Activated naive CD8-positive, alpha-beta T cell treated with anti-CD3 and anti-CD28 coated beads for 36 hours (primary cell): Measurements from ENCODE around the gene ELFN1. TPM values are rescaled to one million over a fixed set of nuclear protein-coding genes. Genes with fewer than 3 reads are reported as not detected.
A peak's percentile ranks its signal among the peaks of the same experiment; 100 is the strongest.

Experiments used
- DNase-seq: peaks from one replicate; pipeline ENCODE4 v3.0.0; 2021
- H3K27ac Mint-ChIP-seq: one replicate; pipeline ENCODE4 v1.8.0; 2022; ENCODE audit warnings: mild to moderate bottlenecking, moderate library complexity, mixed read lengths
- H3K27me3 Mint-ChIP-seq: one replicate; pipeline ENCODE4 v1.8.0; 2022; ENCODE audit warnings: mild to moderate bottlenecking, mixed read lengths
- H3K36me3 Mint-ChIP-seq: one replicate; pipeline ENCODE4 v1.8.0; 2021; ENCODE audit warnings: mild to moderate bottlenecking, mixed read lengths
- H3K4me1 Mint-ChIP-seq: one replicate; pipeline ENCODE4 v1.8.0; 2021; ENCODE audit warnings: mixed read lengths
- H3K4me3 Mint-ChIP-seq: one replicate; pipeline ENCODE4 v1.8.0; 2022; ENCODE audit warnings: mild to moderate bottlenecking, moderate library complexity, mixed read lengths
- H3K9me3 Mint-ChIP-seq: one replicate; pipeline ENCODE4 v1.8.0; 2022; ENCODE audit warnings: mixed read lengths
- total RNA-seq, 2 experiments: library from RNA; stranded (reverse); gene quantifications; one replicate each; pipeline ENCODE4 v1.2.3, GENCODE V29; 2021

The ELFN1 gene
- total RNA-seq, 2 experiments from 2014 or later = 0.14 to 0.19 TPM

DNA sequence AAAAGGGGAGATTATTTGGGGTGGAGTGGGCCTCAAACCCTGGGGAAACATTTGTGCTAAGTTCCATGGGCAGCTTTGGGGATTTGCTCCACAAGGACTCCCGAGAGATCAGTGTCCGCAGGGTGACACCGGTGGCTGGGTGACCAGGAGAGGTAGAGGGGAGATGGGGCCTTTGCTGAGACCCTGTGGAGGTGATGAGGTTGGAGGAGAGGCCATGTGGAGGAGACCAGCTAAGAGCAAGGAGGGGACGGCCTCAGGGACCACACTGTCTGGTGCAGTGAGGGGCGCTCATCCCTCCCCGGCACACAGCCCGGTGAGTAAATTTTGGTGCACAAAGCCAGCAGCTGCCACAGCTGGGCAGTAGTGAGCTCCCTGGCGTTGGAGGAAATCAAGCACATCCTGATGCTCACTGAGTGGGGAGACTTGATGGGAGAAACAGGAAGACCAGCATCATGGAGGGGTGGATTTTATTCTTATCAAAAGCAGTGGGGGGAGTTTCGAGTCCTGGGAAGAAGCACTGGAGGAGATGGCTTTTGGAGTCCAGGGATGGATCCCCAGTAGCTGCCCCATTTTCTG is 20.2 kb upstream of the ELFN1 start:
- Mint-ChIP-seq H3K27ac (no peak overlapping the region), H3K9me3 (no peaks in the 10 kb centered on the region), H3K27me3 (peaks cover 5% of the 10 kb centered on the region), H3K36me3 (no peaks in the 10 kb centered on the region), H3K4me1 (no peaks in the 10 kb centered on the region), H3K4me3 (no peak overlapping the region)
- no peak for DNase-seq

DNA sequence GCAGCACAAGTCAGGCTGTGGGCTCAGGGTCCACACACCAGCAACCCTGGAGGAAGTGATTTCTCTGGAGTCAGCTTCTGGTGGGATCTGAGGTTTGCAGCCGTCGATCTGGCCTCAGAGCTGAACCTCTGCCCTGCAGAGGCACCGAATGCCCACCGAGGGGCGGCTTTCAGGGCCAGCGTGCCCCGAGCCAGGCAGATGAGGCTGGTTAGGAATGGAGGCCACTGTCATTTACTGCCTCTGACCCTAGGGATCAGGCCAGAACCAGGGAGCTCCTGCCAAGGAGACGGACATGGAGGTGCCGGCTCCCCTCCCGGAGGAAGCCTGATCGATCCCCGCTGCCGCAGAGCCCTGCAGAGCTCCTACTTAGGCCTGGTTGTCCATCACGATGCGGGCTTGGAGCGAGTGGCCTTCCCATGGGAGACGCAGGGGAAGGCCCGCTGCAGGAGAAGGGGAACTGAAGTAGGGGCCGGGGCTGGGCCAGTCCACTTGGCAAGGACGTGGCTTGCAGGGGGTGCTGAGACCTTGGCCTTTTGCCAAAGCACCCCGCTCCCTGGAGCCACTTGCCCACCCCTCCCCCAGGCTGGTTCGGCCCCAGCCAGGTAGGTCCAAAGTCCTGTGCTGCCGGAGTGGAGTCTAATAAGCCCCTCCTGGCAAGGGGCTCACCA is 19.6 kb upstream of the ELFN1 start:
- Mint-ChIP-seq H3K27me3 (peaks cover 5% of the 10 kb centered on the region), H3K4me1 (no peaks in the 10 kb centered on the region), H3K9me3 (no peaks in the 10 kb centered on the region), H3K4me3 (no peak overlapping the region), H3K36me3 (no peaks in the 10 kb centered on the region), H3K27ac (no peak overlapping the region)
- DNase-seq = no peak

DNA sequence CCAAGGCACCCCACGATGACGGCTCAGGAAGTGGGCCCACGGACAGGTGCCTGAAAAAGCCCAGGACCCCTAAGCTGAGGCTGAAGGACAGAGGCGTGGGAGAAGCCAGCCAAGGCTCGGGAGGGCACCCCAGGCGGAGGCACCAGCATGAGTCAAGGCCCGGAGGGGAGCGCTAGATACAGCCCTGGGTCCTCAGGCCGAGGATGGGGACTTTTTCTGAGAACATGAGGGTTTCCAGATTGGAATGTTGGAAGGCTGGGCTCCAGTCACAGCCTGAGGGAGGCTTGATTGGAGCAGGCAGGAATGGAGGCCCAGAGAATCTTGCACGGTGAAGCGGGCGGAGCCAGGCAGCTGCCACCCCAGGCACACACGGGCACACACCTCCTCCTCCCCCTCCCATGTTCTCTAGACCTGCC is 19.0 kb upstream of the ELFN1 start:
- no peaks in the 10 kb centered on the region for H3K4me1 Mint-ChIP-seq
- H3K36me3 Mint-ChIP-seq = no peaks in the 10 kb centered on the region
- H3K9me3 Mint-ChIP-seq = no peaks in the 10 kb centered on the region
- no peak overlapping the region for H3K4me3 Mint-ChIP-seq
- H3K27me3 Mint-ChIP-seq = peaks cover 8% of the 10 kb centered on the region
- DNase-seq = no peak
- no peak overlapping the region for H3K27ac Mint-ChIP-seq

DNA sequence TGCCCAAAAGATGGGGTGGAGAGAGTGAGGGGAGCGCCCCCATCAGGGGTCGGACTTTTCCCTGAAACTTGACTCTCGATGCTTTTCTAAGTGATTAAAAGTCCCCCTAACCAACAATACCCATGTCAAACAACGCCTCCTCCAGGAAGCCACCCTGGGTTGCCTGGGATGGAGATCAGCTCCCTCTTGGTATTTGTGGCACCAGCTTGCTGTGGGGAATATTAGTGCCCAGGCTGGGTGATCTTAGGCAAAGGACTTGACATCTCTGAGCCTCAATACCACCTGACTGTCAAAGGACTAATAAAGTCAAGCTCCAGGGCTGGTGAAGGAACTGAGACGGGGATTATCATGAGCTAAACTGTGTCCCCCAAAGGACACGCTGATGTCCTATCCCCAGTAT is 18.2 kb upstream of the ELFN1 start:
- Mint-ChIP-seq H3K4me1 (no peaks in the 10 kb centered on the region), H3K36me3 (no peaks in the 10 kb centered on the region), H3K27ac (no peak overlapping the region), H3K9me3 (no peaks in the 10 kb centered on the region), H3K4me3 (no peak overlapping the region), H3K27me3 (peaks cover 15% of the 10 kb centered on the region)
- no peak for DNase-seq

DNA sequence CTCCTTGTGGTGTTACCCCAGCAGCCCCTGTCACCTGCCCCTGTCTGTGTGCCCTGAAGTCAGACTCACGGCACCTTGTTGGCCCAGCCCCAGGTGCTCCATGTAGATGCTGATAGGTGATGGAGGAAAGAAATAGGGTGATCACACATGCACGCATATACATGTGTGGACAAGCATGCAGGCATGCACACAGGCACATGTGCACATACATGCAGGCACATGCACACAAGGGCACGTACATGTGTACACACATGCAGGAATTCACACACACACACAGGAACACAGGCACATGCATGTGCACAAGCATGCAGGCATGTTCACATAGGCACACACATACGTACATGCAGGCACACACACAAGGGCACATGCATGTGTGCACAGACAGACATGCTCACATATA is 16.6 kb upstream of the ELFN1 start:
- H3K9me3 Mint-ChIP-seq = peaks cover 3% of the 10 kb centered on the region
- H3K27ac Mint-ChIP-seq = no peak overlapping the region
- no peaks in the 10 kb centered on the region for H3K36me3 Mint-ChIP-seq
- no peak for DNase-seq
- H3K4me3 Mint-ChIP-seq = no peak overlapping the region
- no peaks in the 10 kb centered on the region for H3K4me1 Mint-ChIP-seq
- peaks cover 31% of the 10 kb centered on the region for H3K27me3 Mint-ChIP-seq

DNA sequence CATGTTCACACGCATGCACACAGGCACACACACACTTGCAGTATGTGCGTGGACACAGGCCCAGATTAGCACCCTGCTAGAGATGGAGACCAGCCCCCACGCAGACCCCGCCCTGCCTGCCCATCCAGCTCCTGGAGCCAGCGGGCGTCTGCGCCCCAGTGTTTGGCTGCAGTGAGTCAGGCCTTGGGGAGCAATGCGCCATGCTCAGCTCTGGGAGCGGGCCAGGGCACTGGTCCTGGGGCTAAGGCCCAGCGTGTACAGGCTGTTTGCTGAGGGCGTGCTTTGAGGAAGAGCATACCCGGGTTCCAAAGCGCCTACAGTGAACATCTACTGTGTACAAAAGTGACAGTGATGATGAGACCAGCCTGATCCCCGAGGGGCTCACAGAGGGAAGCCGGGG is 16.0 kb upstream of the ELFN1 start:
- Mint-ChIP-seq H3K36me3 (no peaks in the 10 kb centered on the region), H3K27me3 (peaks cover 33% of the 10 kb centered on the region), H3K9me3 (peaks cover 3% of the 10 kb centered on the region), H3K27ac (no peak overlapping the region), H3K4me1 (no peaks in the 10 kb centered on the region), H3K4me3 (no peak overlapping the region)
- no peak for DNase-seq

DNA sequence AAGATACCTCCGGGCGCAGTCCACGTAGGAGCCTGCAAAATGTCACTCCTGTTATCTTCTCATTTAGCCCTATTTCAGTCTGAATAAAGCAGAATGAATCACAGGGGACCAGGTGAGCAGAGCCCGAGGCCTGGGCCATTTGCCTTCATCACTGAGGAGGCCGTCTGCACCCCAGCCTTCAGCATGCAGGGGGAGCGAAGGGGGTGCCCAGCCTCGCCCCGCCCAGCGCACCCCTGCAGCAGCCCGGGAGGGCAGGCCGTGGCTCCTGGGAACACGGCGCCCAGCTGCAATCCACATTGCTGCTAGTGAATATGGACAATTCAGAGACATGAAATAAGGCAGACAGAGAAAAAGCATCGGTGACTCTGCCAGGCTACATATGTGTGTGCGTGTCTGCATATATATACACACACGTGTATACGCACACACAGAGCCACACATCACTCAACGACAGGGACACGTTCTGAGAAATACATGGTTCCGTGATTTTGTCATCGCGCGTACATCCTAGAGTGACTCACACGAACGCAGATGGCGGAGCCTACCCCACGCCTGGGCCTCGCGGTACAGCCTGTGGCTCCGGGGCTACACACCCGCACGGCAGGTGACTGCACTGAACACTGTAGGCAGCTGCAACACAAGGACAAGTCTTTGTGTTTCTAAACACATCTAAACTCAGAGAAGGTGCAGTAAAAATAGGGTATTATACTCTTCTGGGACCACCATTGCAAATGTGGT is 15.2 kb upstream of the ELFN1 start:
- Mint-ChIP-seq H3K36me3 (no peaks in the 10 kb centered on the region), H3K27me3 (peaks cover 33% of the 10 kb centered on the region), H3K9me3 (peaks cover 3% of the 10 kb centered on the region), H3K27ac (no peak overlapping the region), H3K4me3 (no peak overlapping the region), H3K4me1 (no peaks in the 10 kb centered on the region)
- DNase-seq = no peak

DNA sequence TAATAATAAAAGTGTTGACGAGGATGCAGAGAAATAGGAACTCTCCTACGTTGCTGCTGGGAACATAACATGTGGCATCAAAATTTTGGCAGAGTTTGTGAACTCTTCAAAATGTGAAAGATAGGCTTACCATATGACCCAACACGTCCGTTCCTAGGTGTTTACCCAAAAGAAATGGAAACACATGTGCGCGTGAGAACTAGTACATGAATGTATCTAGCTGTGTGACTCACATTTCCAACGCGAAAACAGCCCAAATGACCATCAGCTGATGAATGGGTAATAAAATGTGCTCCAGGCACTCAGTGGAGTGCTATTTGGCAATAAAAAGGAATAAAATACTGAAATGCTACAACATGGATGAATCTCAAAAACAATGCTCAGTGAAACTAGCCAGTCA is 10.4 kb upstream of the ELFN1 start:
- H3K36me3 Mint-ChIP-seq = no peaks in the 10 kb centered on the region
- H3K4me3 Mint-ChIP-seq = no peak overlapping the region
- H3K4me1 Mint-ChIP-seq = no peaks in the 10 kb centered on the region
- peaks cover 60% of the 10 kb centered on the region for H3K27me3 Mint-ChIP-seq
- H3K9me3 Mint-ChIP-seq = peaks cover 3% of the 10 kb centered on the region
- no peak for DNase-seq
- H3K27ac Mint-ChIP-seq = no peak overlapping the region

DNA sequence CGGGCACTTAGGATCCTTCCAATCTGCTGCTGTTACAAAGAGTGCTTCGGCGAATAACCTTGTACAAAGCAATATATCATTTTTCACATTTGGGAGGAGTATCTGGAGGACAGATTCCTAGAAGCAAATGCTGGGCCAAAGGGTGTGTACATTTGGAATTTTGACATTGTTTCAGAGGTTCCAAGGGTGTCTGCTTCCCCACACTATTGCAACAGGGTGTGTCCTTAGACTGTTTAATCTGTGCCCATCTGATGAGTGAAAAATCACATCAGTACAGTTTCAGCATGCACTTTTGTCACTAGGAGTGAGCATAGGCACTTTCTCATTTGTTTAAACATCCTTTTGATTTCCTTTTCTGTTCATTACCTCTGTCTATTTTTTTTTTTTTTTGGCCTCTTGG is 8.6 kb upstream of the ELFN1 start:
- H3K27ac Mint-ChIP-seq = no peak overlapping the region
- H3K27me3 Mint-ChIP-seq = peaks cover 52% of the 10 kb centered on the region
- H3K36me3 Mint-ChIP-seq = no peaks in the 10 kb centered on the region
- H3K4me3 Mint-ChIP-seq = no peak overlapping the region
- H3K9me3 Mint-ChIP-seq = peaks cover 3% of the 10 kb centered on the region
- no peak for DNase-seq
- H3K4me1 Mint-ChIP-seq = no peaks in the 10 kb centered on the region

DNA sequence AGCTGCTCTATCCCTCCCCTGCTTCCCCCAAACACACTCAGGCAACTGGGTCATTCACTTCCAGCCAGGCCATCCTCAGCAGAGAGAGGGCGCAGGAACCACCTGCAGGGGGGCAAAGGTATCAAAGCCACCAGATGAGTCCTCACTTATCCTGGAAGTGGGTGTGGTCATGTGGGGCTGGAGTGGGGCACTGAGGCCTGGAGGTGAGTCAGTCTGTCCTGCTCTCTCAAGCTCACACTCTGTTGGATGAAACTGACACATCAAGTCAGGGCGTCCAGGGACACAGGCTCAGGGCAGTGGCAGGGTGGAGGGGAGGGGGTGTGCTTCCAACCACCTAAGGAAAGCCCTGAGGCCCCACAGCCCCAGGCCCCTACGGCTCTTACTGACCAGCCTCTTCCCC is 8.0 kb upstream of the ELFN1 start:
- Mint-ChIP-seq H3K36me3 (no peaks in the 10 kb centered on the region), H3K4me3 (no peak overlapping the region), H3K4me1 (no peaks in the 10 kb centered on the region), H3K27ac (no peak overlapping the region), H3K27me3 (peaks cover 50% of the 10 kb centered on the region), H3K9me3 (peaks cover 3% of the 10 kb centered on the region)
- no peak for DNase-seq

DNA sequence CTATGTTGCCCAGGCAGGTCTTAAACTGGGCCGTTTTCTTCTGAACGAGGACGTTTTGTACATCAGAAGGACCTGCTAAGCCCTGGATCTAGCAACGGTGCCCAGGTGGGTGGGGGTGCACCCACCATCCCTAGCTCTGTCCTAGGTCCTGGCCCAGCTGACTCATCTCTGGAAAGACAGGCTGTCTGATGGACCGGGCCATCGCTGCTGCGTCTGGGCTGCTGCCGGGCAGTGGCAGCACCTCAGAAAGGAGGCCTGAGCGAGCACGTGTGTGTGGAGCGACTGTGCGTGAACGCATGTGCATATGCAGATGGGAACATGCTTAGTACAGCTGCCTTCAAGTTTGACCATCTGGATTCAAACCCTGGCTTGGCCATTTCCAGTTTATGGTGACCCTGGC is 7.3 kb upstream of the ELFN1 start:
- H3K4me3 Mint-ChIP-seq = no peak overlapping the region
- peaks cover 2% of the 10 kb centered on the region for H3K9me3 Mint-ChIP-seq
- H3K4me1 Mint-ChIP-seq = no peaks in the 10 kb centered on the region
- H3K27me3 Mint-ChIP-seq = peaks cover 48% of the 10 kb centered on the region
- DNase-seq = no peak
- H3K27ac Mint-ChIP-seq = no peak overlapping the region
- no peaks in the 10 kb centered on the region for H3K36me3 Mint-ChIP-seq

DNA sequence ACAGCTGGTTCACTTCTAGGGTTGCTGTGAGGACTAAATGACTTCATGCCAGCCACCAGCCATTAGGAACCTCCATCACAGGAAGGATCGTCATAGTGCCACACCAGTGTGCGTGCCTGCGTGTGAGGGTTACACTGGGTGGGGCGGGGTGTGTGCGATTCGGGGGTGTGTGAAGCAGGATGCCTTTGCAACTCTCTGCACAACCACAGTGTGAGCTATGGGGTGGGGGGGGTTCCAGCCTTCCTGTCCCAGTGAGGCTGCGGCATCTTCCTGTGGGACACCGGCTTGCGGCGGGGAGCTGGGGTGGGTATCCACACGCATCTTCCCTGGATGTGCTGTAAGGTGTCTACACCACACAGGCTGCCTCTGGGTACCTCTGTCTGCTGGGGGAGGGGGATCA is 6.9 kb upstream of the ELFN1 start:
- Mint-ChIP-seq H3K9me3 (no peaks in the 10 kb centered on the region), H3K4me3 (peak overlapping the region; percentile 47), H3K36me3 (no peaks in the 10 kb centered on the region), H3K4me1 (no peaks in the 10 kb centered on the region), H3K27me3 (peaks cover 47% of the 10 kb centered on the region), H3K27ac (no peak overlapping the region)
- DNase-seq = no peak

DNA sequence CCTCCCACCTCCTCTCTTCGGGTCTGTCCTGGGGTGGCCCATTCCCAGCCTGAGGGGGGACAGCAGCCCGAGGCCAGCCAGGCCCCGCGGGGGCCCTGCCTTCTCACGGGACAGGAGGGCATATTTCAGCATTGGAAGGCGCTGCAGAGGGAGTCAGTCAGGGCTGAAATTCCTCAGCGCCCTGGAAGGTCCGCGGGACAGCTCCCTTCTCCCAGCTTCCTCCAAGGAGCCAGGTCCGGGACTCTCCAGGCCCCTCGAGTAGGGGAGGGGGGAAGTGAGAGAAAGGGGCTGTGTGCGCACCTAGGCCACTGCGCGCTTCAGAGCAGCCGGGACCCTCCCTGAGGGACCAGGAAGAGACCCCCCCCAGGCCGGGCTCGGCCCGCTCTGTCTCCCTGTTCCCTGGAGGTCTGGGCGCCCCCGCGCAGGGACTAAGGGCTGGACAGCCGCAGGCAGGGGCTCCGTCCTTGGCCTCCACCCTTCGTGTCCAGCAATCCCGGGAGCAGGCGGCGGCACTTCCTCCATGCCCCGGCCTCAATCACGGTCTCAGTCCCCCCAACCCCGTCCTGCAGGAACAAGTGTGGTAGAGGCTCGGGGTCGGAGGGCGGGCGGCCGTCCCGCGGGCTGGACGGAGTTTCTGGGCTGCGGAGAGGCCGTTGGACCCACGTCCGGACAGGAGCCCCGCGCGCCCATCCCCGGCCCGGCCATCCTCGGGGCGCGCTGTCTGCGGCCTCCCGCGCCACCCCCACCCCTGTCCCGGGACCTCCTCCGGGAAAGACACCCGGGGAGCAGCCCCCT is 6.0 kb upstream of the ELFN1 start:
- H3K27me3 Mint-ChIP-seq = peaks cover 47% of the 10 kb centered on the region
- H3K36me3 Mint-ChIP-seq = no peaks in the 10 kb centered on the region
- DNase-seq = no peak
- H3K4me1 Mint-ChIP-seq = no peaks in the 10 kb centered on the region
- no peak overlapping the region for H3K4me3 Mint-ChIP-seq
- H3K9me3 Mint-ChIP-seq = no peaks in the 10 kb centered on the region
- no peak overlapping the region for H3K27ac Mint-ChIP-seq

DNA sequence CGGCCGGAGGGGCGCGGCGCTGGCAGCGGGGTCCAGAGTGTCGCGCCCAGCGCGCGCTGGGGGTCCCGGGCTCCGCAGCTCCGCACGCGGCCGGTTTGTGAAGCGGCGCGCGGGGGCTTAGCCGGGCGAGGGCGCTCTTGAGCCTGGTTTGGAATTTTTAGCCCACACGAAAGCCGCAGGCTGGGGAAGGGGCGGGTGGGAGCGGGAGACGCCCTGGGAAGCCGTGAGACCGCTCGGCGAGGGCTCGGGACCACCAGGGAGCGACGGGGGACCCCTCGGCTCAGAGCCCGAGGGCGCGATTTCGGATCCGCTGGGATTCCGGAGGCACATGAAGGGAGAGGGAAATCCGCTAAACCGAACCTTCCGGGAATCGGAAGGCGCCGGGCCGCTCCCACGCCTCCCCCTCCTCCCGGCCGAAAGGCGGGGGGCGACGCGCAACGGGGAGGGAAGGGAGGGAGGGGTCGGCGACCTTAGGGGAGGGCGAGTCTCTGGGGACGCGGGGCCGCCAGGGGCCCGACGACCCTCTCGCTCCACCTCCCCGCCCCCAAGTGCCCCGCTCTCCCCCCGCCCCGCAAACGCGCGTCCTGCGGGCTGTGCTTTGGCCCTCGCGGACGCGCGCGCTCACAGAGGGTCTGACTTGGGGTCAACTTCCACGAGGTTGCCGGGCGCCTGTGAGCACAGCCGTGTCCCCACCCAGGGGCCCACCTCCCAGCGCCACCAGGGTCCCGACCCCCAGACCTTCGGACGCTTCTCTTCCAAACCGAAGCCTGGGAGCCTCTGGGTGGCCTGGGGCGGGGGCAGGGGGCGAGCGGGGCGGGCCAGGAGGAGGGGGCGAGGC is 5.1 kb upstream of the ELFN1 start:
- peak; percentile 43 for DNase-seq
- Mint-ChIP-seq H3K4me1 (no peaks in the 10 kb centered on the region), H3K27ac (no peak overlapping the region), H3K9me3 (no peaks in the 10 kb centered on the region), H3K36me3 (no peaks in the 10 kb centered on the region), H3K27me3 (peaks cover 55% of the 10 kb centered on the region), H3K4me3 (no peak overlapping the region)
